ENCODE results near the gene SLC2A8. TPM values are rescaled to one million over a fixed set of nuclear protein-coding genes. Genes with fewer than 3 reads are reported as not detected.

SLC2A8 gene
- total RNA-seq, 2 experiments from 2014 or later, result 1.6 to 2.1 TPM

DNA sequence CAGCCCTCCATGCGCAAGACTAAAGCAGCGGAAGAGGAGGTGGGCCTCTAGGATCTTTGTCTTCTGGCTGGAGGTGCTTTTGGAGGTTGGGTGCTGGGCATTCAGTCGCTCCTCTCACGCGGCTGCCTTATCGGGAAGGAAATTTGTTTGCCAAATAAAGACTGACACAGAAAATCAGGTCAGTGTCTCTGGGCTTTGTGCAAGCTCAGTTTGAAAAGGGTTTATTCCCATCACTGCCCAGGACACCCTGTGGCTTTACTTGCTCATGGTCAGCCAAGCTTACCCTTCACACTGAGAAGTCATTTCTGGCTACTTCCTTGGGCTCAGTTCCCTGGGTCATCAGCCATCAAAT lies 10.5 kb downstream of the SLC2A8 start:
- peaks cover 27% of the 10 kb centered on the region for H3K27me3 Mint-ChIP-seq
- no peak for DNase-seq
- no peak overlapping the region for H3K27ac Mint-ChIP-seq
- ATAC-seq, result no peak
- no peaks in the 10 kb centered on the region for H3K9me3 Mint-ChIP-seq
- intact Hi-C loops (cut with micrococcal nuclease), result no loop called here
- H3K4me3 Mint-ChIP-seq, result no peak overlapping the region
- ChIA-PET CTCF (interaction anchor here (1.3 to 1.9 kb wide), 2 partner anchors 9 to 183 kb away, joined by 3 to 10 read pairs; partner anchors contain the start of gene SLC2A8), POLR2A (interaction anchor here (0.8 kb wide), 1 partner anchor 43 kb away, joined by 4 read pairs; no protein-coding TSS in a partner anchor)
- no peaks in the 10 kb centered on the region for H3K36me3 Mint-ChIP-seq (ENCODE audit: low read depth)
- TF ChIP-seq, protein P1, sequence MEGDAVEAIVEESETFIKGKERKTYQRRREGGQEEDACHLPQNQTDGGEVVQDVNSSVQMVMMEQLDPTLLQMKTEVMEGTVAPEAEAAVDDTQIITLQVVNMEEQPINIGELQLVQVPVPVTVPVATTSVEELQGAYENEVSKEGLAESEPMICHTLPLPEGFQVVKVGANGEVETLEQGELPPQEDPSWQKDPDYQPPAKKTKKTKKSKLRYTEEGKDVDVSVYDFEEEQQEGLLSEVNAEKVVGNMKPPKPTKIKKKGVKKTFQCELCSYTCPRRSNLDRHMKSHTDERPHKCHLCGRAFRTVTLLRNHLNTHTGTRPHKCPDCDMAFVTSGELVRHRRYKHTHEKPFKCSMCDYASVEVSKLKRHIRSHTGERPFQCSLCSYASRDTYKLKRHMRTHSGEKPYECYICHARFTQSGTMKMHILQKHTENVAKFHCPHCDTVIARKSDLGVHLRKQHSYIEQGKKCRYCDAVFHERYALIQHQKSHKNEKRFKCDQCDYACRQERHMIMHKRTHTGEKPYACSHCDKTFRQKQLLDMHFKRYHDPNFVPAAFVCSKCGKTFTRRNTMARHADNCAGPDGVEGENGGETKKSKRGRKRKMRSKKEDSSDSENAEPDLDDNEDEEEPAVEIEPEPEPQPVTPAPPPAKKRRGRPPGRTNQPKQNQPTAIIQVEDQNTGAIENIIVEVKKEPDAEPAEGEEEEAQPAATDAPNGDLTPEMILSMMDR (IDR thresholded peaks at IDR 0.05), result no peak
- H3K4me1 Mint-ChIP-seq (ENCODE audit: low read depth), result no peaks in the 10 kb centered on the region

DNA sequence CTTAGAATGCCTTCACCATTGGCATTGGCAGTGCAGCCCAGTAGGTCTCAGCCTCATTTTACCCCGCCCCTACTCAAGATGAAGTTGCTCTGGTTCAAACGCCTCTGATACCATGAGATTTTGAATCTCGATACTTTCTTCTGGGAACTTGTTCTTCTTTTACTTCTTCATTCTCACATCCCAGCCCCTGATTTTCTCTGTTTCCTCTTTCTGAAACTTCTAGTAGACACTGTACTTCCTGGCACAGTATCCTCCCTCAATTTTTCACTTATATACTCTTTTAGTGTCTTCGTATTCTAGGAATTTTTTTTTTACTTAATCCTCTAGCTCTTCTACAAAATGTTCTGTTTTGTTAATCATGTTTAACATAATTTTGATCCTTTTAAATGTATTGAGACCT lies 14.2 kb downstream of the SLC2A8 start:
- H3K4me3 Mint-ChIP-seq, result no peak overlapping the region
- H3K27ac Mint-ChIP-seq, result no peak overlapping the region
- intact Hi-C loops (cut with micrococcal nuclease), result no loop called here
- ATAC-seq (no peak), DNase-seq (no peak)
- H3K4me1 Mint-ChIP-seq (ENCODE audit: low read depth), result no peaks in the 10 kb centered on the region
- no peaks in the 10 kb centered on the region for H3K36me3 Mint-ChIP-seq (ENCODE audit: low read depth)
- peaks cover 36% of the 10 kb centered on the region for H3K27me3 Mint-ChIP-seq
- no peaks in the 10 kb centered on the region for H3K9me3 Mint-ChIP-seq
- POLR2A ChIA-PET, result interaction anchor here (0.6 kb wide), 1 partner anchor 70 kb away, joined by 3 read pairs; no protein-coding TSS in a partner anchor
- TF ChIP-seq, protein P1 (IDR thresholded peaks at IDR 0.05), result no peak
- CTCF ChIA-PET, result no interaction called here

DNA sequence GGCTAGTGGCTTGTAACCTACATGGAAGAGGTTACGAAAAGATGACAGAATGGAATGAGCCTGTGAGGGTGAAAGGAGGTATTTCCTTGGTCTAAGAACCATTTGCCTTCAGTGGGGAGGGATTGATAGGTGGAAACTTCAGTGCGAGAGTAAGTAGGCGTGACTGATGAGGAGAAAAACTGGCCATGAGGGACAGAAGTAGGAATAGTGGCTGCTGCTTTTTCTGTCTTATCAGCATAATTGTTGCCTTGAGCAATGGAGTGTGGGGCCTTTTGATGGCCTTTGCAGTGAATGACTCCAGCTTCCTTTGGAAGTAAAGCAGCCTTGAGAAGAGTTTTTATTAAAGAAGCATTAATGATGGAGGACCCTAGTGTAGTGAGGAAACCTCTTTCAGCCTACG lies 18.2 kb downstream of the SLC2A8 start:
- TF ChIP-seq, protein P1 (IDR thresholded peaks at IDR 0.05), result no peak
- ATAC-seq, result no peak
- H3K27ac Mint-ChIP-seq, result no peak overlapping the region
- H3K27me3 Mint-ChIP-seq, result peaks cover 30% of the 10 kb centered on the region
- H3K9me3 Mint-ChIP-seq, result no peaks in the 10 kb centered on the region
- no peaks in the 10 kb centered on the region for H3K36me3 Mint-ChIP-seq (ENCODE audit: low read depth)
- POLR2A ChIA-PET, result interaction anchor here (1.2 kb wide), 1 partner anchor 36 kb away, joined by 4 read pairs; the partner anchor contains the start of gene LRSAM1
- CTCF ChIA-PET, result interaction anchor here (0.9 to 1.4 kb wide), 2 partner anchors 40 to 200 kb away, joined by 3 to 4 read pairs; no protein-coding TSS in a partner anchor
- H3K4me1 Mint-ChIP-seq (ENCODE audit: low read depth), result no peaks in the 10 kb centered on the region
- no peak overlapping the region for H3K4me3 Mint-ChIP-seq
- DNase-seq, result no peak
- intact Hi-C loops (cut with micrococcal nuclease), result no loop called here

DNA sequence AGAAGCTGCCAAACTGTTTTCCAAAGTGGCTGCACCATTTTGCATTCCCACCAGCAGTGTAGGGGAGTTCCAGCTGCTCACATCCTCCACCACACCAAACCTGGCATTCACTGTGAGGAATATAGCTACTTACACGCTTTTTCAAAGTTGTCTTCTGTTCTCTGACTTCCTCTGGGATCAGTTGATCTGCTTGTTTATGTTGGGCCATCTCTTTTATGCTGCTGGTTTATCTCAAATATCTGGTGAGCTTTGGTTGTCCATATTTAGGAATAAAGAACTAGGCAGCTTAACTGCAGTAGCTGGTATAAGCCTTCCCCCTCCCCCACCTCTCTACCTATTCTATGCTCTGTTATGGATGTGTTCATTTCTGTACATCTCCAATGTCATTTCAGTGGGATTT lies 18.7 kb downstream of the SLC2A8 start:
- no peaks in the 10 kb centered on the region for H3K36me3 Mint-ChIP-seq (ENCODE audit: low read depth)
- intact Hi-C loops (cut with micrococcal nuclease), result no loop called here
- no peak for ATAC-seq
- H3K9me3 Mint-ChIP-seq, result no peaks in the 10 kb centered on the region
- H3K27ac Mint-ChIP-seq, result no peak overlapping the region
- no peaks in the 10 kb centered on the region for H3K4me1 Mint-ChIP-seq (ENCODE audit: low read depth)
- TF ChIP-seq, protein P1 (IDR thresholded peaks at IDR 0.05), result no peak
- no peak for DNase-seq
- peaks cover 30% of the 10 kb centered on the region for H3K27me3 Mint-ChIP-seq
- POLR2A ChIA-PET, result interaction anchor here (1.2 kb wide), 1 partner anchor 36 kb away, joined by 4 read pairs; the partner anchor contains the start of gene LRSAM1
- H3K4me3 Mint-ChIP-seq, result no peak overlapping the region
- CTCF ChIA-PET, result interaction anchor here (0.9 to 1.4 kb wide), 2 partner anchors 40 to 201 kb away, joined by 3 to 4 read pairs; no protein-coding TSS in a partner anchor

DNA sequence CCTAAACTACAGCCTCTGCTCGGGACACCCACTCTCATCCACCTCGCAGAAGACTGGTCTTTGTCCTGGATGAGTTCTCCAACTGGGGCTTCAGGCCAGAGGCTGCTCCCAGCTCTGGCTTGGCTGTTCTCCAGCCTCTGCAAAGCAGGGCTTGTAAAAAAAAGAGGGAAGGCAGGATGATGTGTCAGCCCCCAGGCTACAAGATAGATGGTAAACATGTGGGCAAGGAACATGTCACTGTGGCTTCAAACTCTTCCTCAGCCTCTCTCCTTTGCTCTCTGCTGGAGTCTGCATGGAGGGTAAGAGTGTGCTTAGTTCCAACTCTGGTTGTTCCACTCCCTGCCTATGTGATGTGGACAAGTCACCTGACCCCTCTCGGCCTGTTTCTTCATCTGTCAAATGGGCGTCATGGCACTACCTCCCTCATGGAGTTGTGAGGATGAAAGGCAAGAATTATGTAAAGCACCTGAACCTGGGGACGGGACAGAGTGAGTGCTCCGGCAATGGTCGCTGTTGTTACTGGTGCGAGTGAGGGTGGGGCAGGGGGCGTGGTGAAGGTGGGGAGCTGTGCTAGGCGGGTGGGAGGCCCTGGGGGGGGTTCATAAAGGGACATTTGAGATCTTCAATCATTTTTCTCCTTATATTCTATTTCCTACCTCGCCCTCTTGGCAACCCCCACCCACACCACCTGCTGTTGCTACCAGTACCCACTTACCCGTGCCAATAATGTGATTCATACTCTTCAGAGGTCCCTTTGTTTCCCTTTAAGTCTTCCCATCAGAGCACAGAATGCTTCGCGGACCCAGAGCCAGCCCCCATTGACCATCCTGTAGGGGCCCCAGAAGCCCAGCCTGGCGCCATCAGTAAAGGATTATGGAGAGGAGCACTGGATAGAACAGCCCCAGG lies 20.4 kb downstream of the SLC2A8 start:
- TF ChIP-seq, protein P1 (IDR thresholded peaks at IDR 0.05), result no peak
- no peaks in the 10 kb centered on the region for H3K9me3 Mint-ChIP-seq
- H3K4me1 Mint-ChIP-seq (ENCODE audit: low read depth), result peaks cover under 1% of the 10 kb centered on the region
- peaks cover 20% of the 10 kb centered on the region for H3K27me3 Mint-ChIP-seq
- H3K27ac Mint-ChIP-seq, result no peak overlapping the region
- H3K4me3 Mint-ChIP-seq, result no peak overlapping the region
- DNase-seq (no peak), ATAC-seq (no peak)
- ChIA-PET POLR2A (interaction anchor here (1.0 to 1.2 kb wide), 2 partner anchors 11 to 34 kb away, joined by 3 to 4 read pairs; partner anchors contain the start of genes LRSAM1 and RPL12), CTCF (interaction anchor here (0.9 to 1.1 kb wide), 3 partner anchors 21 to 99 kb away, joined by 3 read pairs; partner anchors contain the start of gene SLC2A8)
- H3K36me3 Mint-ChIP-seq (ENCODE audit: low read depth), result no peaks in the 10 kb centered on the region
- intact Hi-C loops (cut with micrococcal nuclease), result no loop called here

Data from activated CD8-positive, alpha-beta T cell treated with anti-CD3 and anti-CD28 coated beads for 36 hours (primary cell).